ENCODE data around the gene RARG.

The RARG gene

DNA sequence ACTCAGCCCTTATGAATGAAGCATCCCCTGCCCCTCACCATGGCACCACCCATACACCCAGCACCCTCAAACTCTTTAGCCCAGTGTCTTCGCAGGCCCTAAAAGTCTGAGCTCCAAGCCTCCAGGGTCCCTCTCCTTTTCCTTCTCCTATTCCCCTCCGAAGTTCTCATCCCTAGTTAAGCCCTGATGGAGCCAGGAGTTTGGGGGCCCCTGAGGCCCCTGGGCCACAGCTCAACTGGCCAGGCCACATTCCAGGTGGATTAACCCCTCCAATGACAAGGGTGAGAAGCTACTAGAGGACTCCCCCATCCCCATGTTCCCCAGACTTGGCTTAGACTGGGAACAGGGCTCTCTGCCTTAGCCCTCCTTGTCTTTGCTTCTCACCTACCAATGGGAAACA lies 2.6 kb downstream of the RARG start:
- no peak for DNase-seq (ENCODE audit: extremely low read depth, low read depth)
- no peak overlapping the region for H3K4me3 ChIP-seq (replicated peaks; ENCODE audit: low read depth, low read length)
- TF ChIP-seq, protein P1, sequence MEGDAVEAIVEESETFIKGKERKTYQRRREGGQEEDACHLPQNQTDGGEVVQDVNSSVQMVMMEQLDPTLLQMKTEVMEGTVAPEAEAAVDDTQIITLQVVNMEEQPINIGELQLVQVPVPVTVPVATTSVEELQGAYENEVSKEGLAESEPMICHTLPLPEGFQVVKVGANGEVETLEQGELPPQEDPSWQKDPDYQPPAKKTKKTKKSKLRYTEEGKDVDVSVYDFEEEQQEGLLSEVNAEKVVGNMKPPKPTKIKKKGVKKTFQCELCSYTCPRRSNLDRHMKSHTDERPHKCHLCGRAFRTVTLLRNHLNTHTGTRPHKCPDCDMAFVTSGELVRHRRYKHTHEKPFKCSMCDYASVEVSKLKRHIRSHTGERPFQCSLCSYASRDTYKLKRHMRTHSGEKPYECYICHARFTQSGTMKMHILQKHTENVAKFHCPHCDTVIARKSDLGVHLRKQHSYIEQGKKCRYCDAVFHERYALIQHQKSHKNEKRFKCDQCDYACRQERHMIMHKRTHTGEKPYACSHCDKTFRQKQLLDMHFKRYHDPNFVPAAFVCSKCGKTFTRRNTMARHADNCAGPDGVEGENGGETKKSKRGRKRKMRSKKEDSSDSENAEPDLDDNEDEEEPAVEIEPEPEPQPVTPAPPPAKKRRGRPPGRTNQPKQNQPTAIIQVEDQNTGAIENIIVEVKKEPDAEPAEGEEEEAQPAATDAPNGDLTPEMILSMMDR (IDR thresholded peaks at IDR 0.05; ENCODE audit: low read depth, low read length, missing control alignments) = no peak

DNA sequence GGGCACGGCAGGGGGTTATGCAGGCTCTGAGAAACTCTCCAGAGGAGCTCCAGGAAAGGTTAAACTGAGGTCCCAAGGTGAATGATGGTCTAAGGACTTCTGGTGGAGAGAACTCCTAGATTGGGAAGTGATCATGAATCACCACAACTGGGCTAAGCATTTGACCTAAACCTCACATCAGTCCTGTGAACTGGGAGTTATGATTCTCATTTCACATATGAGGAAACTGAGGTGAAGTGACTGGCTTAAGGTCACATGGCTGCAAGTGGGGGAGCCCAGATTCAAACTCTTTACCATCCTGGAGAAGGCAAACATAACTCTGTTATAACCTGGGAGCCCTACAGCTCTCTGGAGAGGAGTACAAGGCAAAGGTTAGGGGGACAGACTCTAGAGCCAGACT lies 4.2 kb downstream of the RARG start:
- no peak overlapping the region for H3K4me3 ChIP-seq (replicated peaks; ENCODE audit: low read depth, low read length)
- TF ChIP-seq, protein P1 (IDR thresholded peaks at IDR 0.05; ENCODE audit: low read depth, low read length, missing control alignments) = no peak
- no peak for DNase-seq (ENCODE audit: extremely low read depth, low read depth)

DNA sequence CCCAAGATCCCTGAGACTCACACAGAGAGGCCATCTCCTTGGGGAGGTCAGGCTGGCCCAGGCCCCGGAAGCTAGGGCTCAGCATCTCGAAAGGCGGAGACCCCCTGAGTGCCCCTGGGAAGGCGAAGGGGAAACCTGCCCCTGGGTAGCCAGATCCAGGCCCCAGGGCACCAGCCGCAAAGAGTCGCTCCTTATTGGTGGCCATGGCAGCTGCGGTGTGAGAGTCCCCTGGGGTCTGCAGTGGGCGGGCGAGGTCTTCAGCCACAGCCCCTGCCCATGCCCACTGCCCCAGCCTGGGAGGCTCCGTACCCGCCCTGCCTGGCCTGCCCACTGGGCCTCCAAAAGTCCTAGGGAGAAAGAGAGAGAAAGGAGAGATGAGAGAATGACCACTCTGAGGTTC lies 4.7 kb downstream of the RARG start:
- H3K4me3 ChIP-seq (replicated peaks; ENCODE audit: low read depth, low read length) = no peak overlapping the region
- DNase-seq (ENCODE audit: extremely low read depth, low read depth) = no peak
- TF ChIP-seq, protein P1 (IDR thresholded peaks at IDR 0.05; ENCODE audit: low read depth, low read length, missing control alignments) = no peak

GRCh38 chr12:53226815-53227214 lies 5.2 kb downstream of the RARG start:
- TF ChIP-seq, protein P1 (IDR thresholded peaks at IDR 0.05; ENCODE audit: low read depth, low read length, missing control alignments) = no peak
- no peak overlapping the region for H3K4me3 ChIP-seq (replicated peaks; ENCODE audit: low read depth, low read length)
- DNase-seq (ENCODE audit: extremely low read depth, low read depth) = no peak

DNA sequence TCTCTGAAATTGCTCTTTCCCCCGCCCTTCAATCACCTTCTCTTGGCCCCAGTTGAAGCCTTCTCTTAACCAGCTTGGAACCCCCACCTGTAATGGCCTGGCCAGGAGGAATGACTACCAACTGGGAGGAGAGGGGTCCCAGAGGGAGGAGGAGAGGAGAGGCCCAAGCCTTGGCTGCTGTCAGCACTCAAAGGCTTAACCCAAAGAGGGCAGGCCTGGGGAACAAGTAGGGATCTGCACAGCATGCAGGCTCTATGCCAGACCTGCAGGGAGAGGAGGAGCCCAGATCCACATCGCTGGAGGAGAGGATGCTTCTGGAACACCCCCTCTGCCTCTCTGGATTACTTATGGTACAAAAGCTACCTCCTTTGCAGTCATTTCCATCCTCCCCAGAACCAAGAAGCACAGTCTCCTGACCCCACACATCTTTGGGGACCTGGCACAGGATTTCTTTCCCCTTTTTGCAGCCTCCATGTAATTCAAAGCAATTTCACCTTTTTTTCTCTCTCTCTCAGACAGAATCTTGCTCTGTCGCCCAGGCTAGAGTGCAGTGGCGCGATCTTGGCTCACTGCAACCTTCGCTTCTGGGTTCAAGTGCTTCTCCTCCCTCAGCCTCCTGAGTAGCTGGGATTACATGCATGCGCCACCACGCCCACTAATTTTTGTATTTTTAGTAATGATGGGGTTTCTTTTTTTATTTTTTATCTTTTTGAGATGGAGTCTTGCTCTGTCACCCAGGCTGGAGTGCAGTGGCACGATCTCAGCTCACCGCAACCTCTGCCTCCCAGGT lies 6.2 kb downstream of the RARG start:
- no peak overlapping the region for H3K4me3 ChIP-seq (replicated peaks; ENCODE audit: low read depth, low read length)
- TF ChIP-seq, protein P1 (IDR thresholded peaks at IDR 0.05; ENCODE audit: low read depth, low read length, missing control alignments) = no peak
- no peak for DNase-seq (ENCODE audit: extremely low read depth, low read depth)

DNA sequence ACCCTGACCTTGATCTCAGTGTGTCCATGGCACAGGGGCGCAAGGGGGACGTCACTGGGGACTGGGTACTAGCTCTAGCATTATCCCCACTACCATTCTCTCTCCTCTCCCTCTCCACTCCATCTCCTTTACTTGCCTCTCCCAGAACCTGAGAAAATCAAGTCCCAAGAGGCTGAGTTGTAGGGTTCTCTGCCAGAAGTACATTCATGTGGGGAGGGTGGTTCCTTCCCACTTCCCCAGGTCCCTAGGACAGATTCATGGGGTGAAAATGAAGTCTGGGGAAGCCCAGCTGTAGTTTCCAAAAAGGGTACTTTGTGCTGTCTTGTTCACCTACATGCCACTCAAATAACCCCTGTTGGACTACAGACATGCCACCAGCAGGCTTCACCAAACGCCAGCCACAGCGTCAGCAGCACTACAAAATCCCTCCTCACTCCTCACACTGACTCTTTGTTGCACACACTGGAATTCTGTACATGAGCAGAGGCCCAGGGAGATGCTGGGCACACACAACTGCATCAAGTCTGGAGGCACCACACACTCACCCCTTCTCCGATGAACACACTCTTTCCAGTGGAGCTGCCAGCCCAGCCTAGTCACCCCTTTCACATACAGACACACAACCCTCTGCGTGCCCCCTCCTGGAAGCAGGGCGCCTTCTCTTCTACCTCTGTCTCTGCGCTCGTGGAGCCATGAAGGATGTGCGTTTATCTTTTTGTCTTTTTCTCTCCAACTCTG lies 6.9 kb downstream of the RARG start:
- H3K4me3 ChIP-seq (replicated peaks; ENCODE audit: low read depth, low read length) = no peak overlapping the region
- TF ChIP-seq, protein P1 (IDR thresholded peaks at IDR 0.05; ENCODE audit: low read depth, low read length, missing control alignments) = no peak
- DNase-seq (ENCODE audit: extremely low read depth, low read depth) = no peak

Data from HFF-Myc (cell line).